Measurements from ENCODE around the gene DNAH12. TPM values are rescaled to one million over a fixed set of nuclear protein-coding genes. Genes with fewer than 3 reads are reported as not detected.
"Not testable (repeated sequence)": the region's sequence is repeated elsewhere in the genome, so short reads cannot be mapped to it uniquely, and the experiment has no call there.

Gene DNAH12
- total RNA-seq, 1 donor from 2014 or later = 0.08 TPM

- ATAC-seq = no peak
Measured at GRCh38 chr3:57518276-57518915, 25.7 kb downstream of the DNAH12 start.

- ATAC-seq = no peak
Measured at GRCh38 chr3:57512166-57512565, 32.0 kb downstream of the DNAH12 start.

GRCh38 chr3:57505901-57506300 is 38.2 kb downstream of the DNAH12 start:
- ATAC-seq = no peak

GRCh38 chr3:57500506-57500905 is 43.6 kb downstream of the DNAH12 start:
- no peak for ATAC-seq

GRCh38 chr3:57497904-57498303 is 46.2 kb downstream of the DNAH12 start:
- no peak for ATAC-seq

GRCh38 chr3:57484563-57484962 is 59.6 kb downstream of the DNAH12 start:
- ATAC-seq = no peak

GRCh38 chr3:57477193-57477592 is 67.0 kb downstream of the DNAH12 start:
- ATAC-seq = not testable (repeated sequence)

GRCh38 chr3:57464801-57465200 is 79.3 kb downstream of the DNAH12 start:
- no peak for ATAC-seq

GRCh38 chr3:57464011-57464410 is 80.1 kb downstream of the DNAH12 start:
- no peak for ATAC-seq

GRCh38 chr3:57451150-57451846 is 92.8 kb downstream of the DNAH12 start:
- ATAC-seq = no peak

- not testable (repeated sequence) for ATAC-seq
Measured at GRCh38 chr3:57449276-57449847, 94.8 kb downstream of the DNAH12 start.

- ATAC-seq = not testable (repeated sequence)
Measured at GRCh38 chr3:57448489-57448888, 95.7 kb downstream of the DNAH12 start.

- no peak for ATAC-seq
Measured at GRCh38 chr3:57446318-57446841, 97.8 kb downstream of the DNAH12 start.

GRCh38 chr3:57444469-57444868 is 99.7 kb downstream of the DNAH12 start:
- ATAC-seq = no peak

GRCh38 chr3:57440144-57440543 is 104.0 kb downstream of the DNAH12 start:
- ATAC-seq = not testable (repeated sequence)

- ATAC-seq = not testable (repeated sequence)
Measured at GRCh38 chr3:57438460-57438859, 105.7 kb downstream of the DNAH12 start.

GRCh38 chr3:57436195-57436761 is 107.9 kb downstream of the DNAH12 start:
- no peak for ATAC-seq

- ATAC-seq = peak; percentile 50
Measured at GRCh38 chr3:57434041-57434440, 110.1 kb downstream of the DNAH12 start.

GRCh38 chr3:57423335-57423734 is 120.8 kb downstream of the DNAH12 start:
- no peak for ATAC-seq

- no peak for ATAC-seq
Measured at GRCh38 chr3:57421336-57421735, 122.8 kb downstream of the DNAH12 start.

- ATAC-seq = no peak
Measured at GRCh38 chr3:57420001-57420400, 124.1 kb downstream of the DNAH12 start.

GRCh38 chr3:57411715-57412114 is 132.4 kb downstream of the DNAH12 start:
- ATAC-seq = no peak

- ATAC-seq = no peak
Measured at GRCh38 chr3:57409471-57409870, 134.7 kb downstream of the DNAH12 start.
